Stomach (tissue), 9 donors: ENCODE results near the gene ZNF561. TPM values are rescaled to one million over a fixed set of nuclear protein-coding genes. Genes with fewer than 3 reads are reported as not detected.
A peak's percentile ranks its signal among the peaks of the same experiment; 100 is the strongest.

Experiments
- DNase-seq, 2 donors: peaks; one replicate each; pipeline versions ENCODE4 v3.0.0 to v3.0.0-alpha.2; 2013 to 2019
- H3K27ac ChIP-seq, 5 donors: fragments of 200-600 bp in 4 of 5; sonication (generic) in 4 of 5; one replicate each; pipeline ENCODE4 v1.5.1; 2013 to 2019; ENCODE audit warnings: mild to moderate bottlenecking in 1 of 5, moderate library complexity in 1 of 5
- H3K27me3 ChIP-seq, 3 donors: fragments of 200-600 bp; sonication (generic); one replicate each; pipeline ENCODE4 v1.5.1; 2017 to 2019; ENCODE audit warnings: mixed run types in 1 of 3
- H3K36me3 ChIP-seq, 4 donors: fragments of 200-600 bp; sonication (generic); 1 replicate in 3 of 4; 2 replicates in 1 of 4; pipeline ENCODE4 v1.5.1; 2016 to 2019
- H3K4me1 ChIP-seq, 4 donors: fragments of 200-600 bp; sonication (generic); one replicate each; pipeline ENCODE4 v1.5.1; 2016 to 2019
- H3K4me3 ChIP-seq, 4 donors: fragments of 200-600 bp; sonication (generic) in 3 of 4; one replicate each; pipeline ENCODE4 v1.5.1; 2016 to 2019; ENCODE audit warnings: mild to moderate bottlenecking in 1 of 4
- H3K9me3 ChIP-seq, 4 donors: fragments of 200-600 bp; sonication (generic); one replicate each; pipeline ENCODE4 v1.5.1; 2016 to 2019
- CTCF ChIP-seq, 7 experiments: fragments of 450-650 bp in 4 of 7; fragments of 200-600 bp in 3 of 7; sonication (generic) in 3 of 7; IDR thresholded peaks; one replicate each; pipeline ENCODE4 v1.5.1; 2016 to 2019; ENCODE audit warnings: antibody characterized with exemption in 7 of 7, control low read depth in 2 of 7, mild to moderate bottlenecking in 1 of 7
- EP300 ChIP-seq: sonication (generic); formaldehyde crosslinking; IDR thresholded peaks from one replicate; pipeline ENCODE4 v1.6.1; 2017; ENCODE audit warnings: antibody characterized with exemption
- POLR2A ChIP-seq, 4 donors: fragments of 450-650 bp; IDR thresholded peaks; one replicate each; pipeline ENCODE4 v1.6.1; 2016; ENCODE audit warnings: antibody characterized with exemption in 4 of 4, control low read depth in 2 of 4, mild to moderate bottlenecking in 1 of 4, moderate library complexity in 1 of 4
- POLR2AphosphoS5 ChIP-seq, 3 donors: sonication (generic); formaldehyde crosslinking; IDR thresholded peaks; one replicate each; pipeline ENCODE4 v1.6.1; 2016; ENCODE audit warnings: antibody characterized with exemption in 3 of 3
- WGBS, 5 donors: extraction: QIAGEN DNeasy Blood & Tissue Kit in 3 of 5; methylation state at CpG; one replicate each; pipeline versions ENCODE4 v1.1.5 to v1.1.7; 2013 to 2018; 5-methylcytosine and 5-hydroxymethylcytosine counted together
- intact Hi-C: fragments of 100-400 bp; cut with DNase I; formaldehyde crosslinking; loops from one replicate; pipeline ENCODE4 v1.15.1; 2023; ENCODE audit warnings: low total_unique reads
- polyA plus RNA-seq, 3 donors: library from polyadenylated mRNA; stranded (reverse); fragments of 200-250 nt; gene quantifications; one replicate each; pipeline ENCODE4 v1.2.3, GENCODE V29; 2013
- total RNA-seq, 5 donors: library from RNA; depleted of rRNA; stranded (reverse); fragments of >200 nt; gene quantifications; one replicate each; pipeline versions ENCODE4 v1.1.0 to v1.2.3, GENCODE V29; 2014 to 2016
- donor health status: healthy with polysubstance abuse.
- donor health status: Bipolar disorder and iron deficiency.
- donor health status: healthy.

Gene ZNF561
- total and polyA plus RNA-seq, 8 donors: 7.0 to 47.9 (median 19.5) TPM

- TF ChIP-seq POLR2AphosphoS5 (IDR thresholded peaks at IDR 0.05): no peak
- TF ChIP-seq CTCF (IDR thresholded peaks at IDR 0.05): no peak
- TF ChIP-seq EP300: no peak
- Histone ChIP-seq H3K9me3 (no peaks in the 10 kb centered on the region), H3K4me3 (no peak overlapping the region), H3K4me1 (peaks cover 12 to 41% (median 21%) of the 10 kb centered on the region in 4 donors), H3K36me3 (peaks cover 14 to 21% (median 20%) of the 10 kb centered on the region in 4 donors), H3K27me3 (no peaks in the 10 kb centered on the region), H3K27ac (peak overlapping the region in 2 of 5 donors; percentile 14 to 90)
- DNase-seq: peak in 1 of 2 donors; percentile 15
- 29 to 48% (median 41%) methylated on average over 2 of the region's 2 CpGs for WGBS, 5 donors
- intact Hi-C loops: no loop called here
Observed at GRCh38 chr19:9622531-9622930, 1.5 kb upstream of the ZNF561 start.

GRCh38 chr19:9620842-9621155 is 233 bp downstream of the ZNF561 start:
- Histone ChIP-seq H3K27ac (peak overlapping the region; percentile 90 to 94 (median 90)), H3K36me3 (peaks cover 32 to 38% (median 37%) of the 10 kb centered on the region in 4 donors), H3K27me3 (no peaks in the 10 kb centered on the region), H3K9me3 (no peaks in the 10 kb centered on the region), H3K4me1 (peaks cover 12 to 36% (median 21%) of the 10 kb centered on the region in 4 donors), H3K4me3 (peak overlapping the region; percentile 68 to 76 (median 73))
- TF ChIP-seq EP300 (no peak), CTCF (IDR thresholded peaks at IDR 0.05) (no peak)
- no peak for DNase-seq
- 0 to 1% (median 0%) methylated on average over 8 to 16 of the region's 16 CpGs for WGBS, 5 donors
- intact Hi-C loops: no loop called here

GRCh38 chr19:9615844-9616243 is 5.2 kb downstream of the ZNF561 start:
- no peak for DNase-seq
- peaks cover 9 to 16% (median 11%) of the 10 kb centered on the region in 4 donors for H3K4me1 ChIP-seq
- H3K27me3 ChIP-seq: no peaks in the 10 kb centered on the region
- no peak overlapping the region for H3K4me3 ChIP-seq
- no peak overlapping the region for H3K27ac ChIP-seq
- TF ChIP-seq POLR2AphosphoS5 (IDR thresholded peaks at IDR 0.05): no peak
- TF ChIP-seq POLR2A (IDR thresholded peaks at IDR 0.05): no peak
- TF ChIP-seq EP300: no peak
- TF ChIP-seq CTCF (IDR thresholded peaks at IDR 0.05): no peak
- peaks cover 81 to 88% (median 87%) of the 10 kb centered on the region in 4 donors for H3K36me3 ChIP-seq
- peaks cover 24 to 47% (median 36%) of the 10 kb centered on the region in 4 donors for H3K9me3 ChIP-seq
- intact Hi-C loops: no loop called here

GRCh38 chr19:9610484-9611113 is 10.4 kb downstream of the ZNF561 start:
- H3K9me3 ChIP-seq: peaks cover 45 to 99% (median 85%) of the 10 kb centered on the region in 4 donors
- peaks cover 59 to 89% (median 79%) of the 10 kb centered on the region in 4 donors for H3K36me3 ChIP-seq
- DNase-seq: no peak
- 92 to 98% (median 97%) methylated on average over 2 of the region's 2 CpGs for WGBS, 5 donors
- intact Hi-C loops: no loop called here
- H3K27ac ChIP-seq: no peak overlapping the region
- no peak overlapping the region for H3K4me3 ChIP-seq
- H3K27me3 ChIP-seq: no peaks in the 10 kb centered on the region
- TF ChIP-seq CTCF (IDR thresholded peaks at IDR 0.05): no peak
- no peak for TF ChIP-seq POLR2A (IDR thresholded peaks at IDR 0.05)
- TF ChIP-seq POLR2AphosphoS5 (IDR thresholded peaks at IDR 0.05): no peak
- no peak for TF ChIP-seq EP300
- H3K4me1 ChIP-seq: no peaks in the 10 kb centered on the region
